Activated naive CD8-positive, alpha-beta T cell (primary cell): ENCODE measurements around the gene NPTX1.

Experiments used
- H3K27ac Mint-ChIP-seq: one replicate; pipeline ENCODE4 v1.8.0; 2021; ENCODE audit warnings: mixed read lengths
- H3K27me3 Mint-ChIP-seq: one replicate; pipeline ENCODE4 v1.8.0; 2021; ENCODE audit warnings: mixed read lengths
- H3K36me3 Mint-ChIP-seq: one replicate; pipeline ENCODE4 v1.8.0; 2021; ENCODE audit warnings: mixed read lengths
- H3K4me1 Mint-ChIP-seq: one replicate; pipeline ENCODE4 v1.8.0; 2021; ENCODE audit warnings: low read depth, mixed read lengths
- H3K4me3 Mint-ChIP-seq: one replicate; pipeline ENCODE4 v1.8.0; 2021; ENCODE audit warnings: mild to moderate bottlenecking, mixed read lengths
- H3K9me3 Mint-ChIP-seq: one replicate; pipeline ENCODE4 v1.8.0; 2021; ENCODE audit warnings: low read depth, mixed read lengths

Gene NPTX1

GRCh38 chr17:80475910-80476876, at the start of gene NPTX1:
Gene NPTX1, minus strand, starts transcription at chr17:80476607. Its CDS starts 161 bp downstream, at chr17:80476446.
- Mint-ChIP-seq H3K27ac (no peak within 1 kb of the TSS), H3K36me3 (no peaks in the 10 kb centered on the region), H3K9me3 (no peaks in the 10 kb centered on the region), H3K27me3 (peaks cover 27% of the 10 kb centered on the region), H3K4me1 (peaks cover 23% of the 10 kb centered on the region), H3K4me3 (peak within 1 kb of the TSS; percentile 84)

GRCh38 chr17:80523956-80524712, 47.7 kb upstream of the NPTX1 start:
- Mint-ChIP-seq H3K4me3 (no peak overlapping the region), H3K9me3 (no peaks in the 10 kb centered on the region), H3K27ac (no peak overlapping the region), H3K4me1 (no peaks in the 10 kb centered on the region), H3K36me3 (no peaks in the 10 kb centered on the region), H3K27me3 (peaks cover 1% of the 10 kb centered on the region)

- no peaks in the 10 kb centered on the region for H3K4me1 Mint-ChIP-seq
- H3K4me3 Mint-ChIP-seq = no peak overlapping the region
- no peak overlapping the region for H3K27ac Mint-ChIP-seq
- no peaks in the 10 kb centered on the region for H3K9me3 Mint-ChIP-seq
- H3K27me3 Mint-ChIP-seq = peaks cover 1% of the 10 kb centered on the region
- no peaks in the 10 kb centered on the region for H3K36me3 Mint-ChIP-seq
These were observed 46.8 kb upstream of the NPTX1 start for GRCh38 chr17:80523054-80523744.

DNA sequence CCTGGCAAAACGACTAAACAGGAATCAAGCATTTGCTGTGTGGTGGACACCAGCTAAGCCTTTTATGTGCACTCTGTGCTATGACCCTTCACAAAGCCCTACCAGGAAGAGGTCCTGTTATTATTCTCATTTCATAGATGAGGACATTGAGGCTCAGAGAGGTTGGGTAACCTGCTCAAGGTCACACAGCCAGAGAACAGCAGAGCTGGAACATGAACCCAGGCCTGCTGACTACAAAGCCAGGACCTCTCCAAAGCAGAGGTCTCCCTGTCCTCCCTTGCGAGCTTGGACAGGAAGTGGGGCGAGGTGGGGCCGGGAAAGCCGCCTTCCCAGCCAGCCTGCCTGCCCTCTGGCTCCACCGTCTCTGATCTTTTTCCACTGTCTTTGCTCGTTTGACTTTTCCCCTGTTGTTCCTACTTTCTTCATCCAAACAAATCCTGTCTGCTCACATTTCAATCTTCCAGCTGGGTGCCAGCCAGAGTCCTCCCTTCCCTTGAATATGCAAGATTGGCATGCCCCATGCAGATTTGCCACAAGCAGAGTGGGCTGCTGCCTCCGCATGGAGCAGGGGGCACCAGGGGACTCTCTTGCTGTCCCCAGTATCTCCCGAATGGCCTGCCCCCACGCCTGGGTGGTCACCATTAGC, 44.5 kb upstream of the NPTX1 start:
- no peak overlapping the region for H3K27ac Mint-ChIP-seq
- H3K4me1 Mint-ChIP-seq = no peaks in the 10 kb centered on the region
- H3K36me3 Mint-ChIP-seq = no peaks in the 10 kb centered on the region
- H3K4me3 Mint-ChIP-seq = no peak overlapping the region
- no peaks in the 10 kb centered on the region for H3K9me3 Mint-ChIP-seq
- peaks cover 1% of the 10 kb centered on the region for H3K27me3 Mint-ChIP-seq

DNA sequence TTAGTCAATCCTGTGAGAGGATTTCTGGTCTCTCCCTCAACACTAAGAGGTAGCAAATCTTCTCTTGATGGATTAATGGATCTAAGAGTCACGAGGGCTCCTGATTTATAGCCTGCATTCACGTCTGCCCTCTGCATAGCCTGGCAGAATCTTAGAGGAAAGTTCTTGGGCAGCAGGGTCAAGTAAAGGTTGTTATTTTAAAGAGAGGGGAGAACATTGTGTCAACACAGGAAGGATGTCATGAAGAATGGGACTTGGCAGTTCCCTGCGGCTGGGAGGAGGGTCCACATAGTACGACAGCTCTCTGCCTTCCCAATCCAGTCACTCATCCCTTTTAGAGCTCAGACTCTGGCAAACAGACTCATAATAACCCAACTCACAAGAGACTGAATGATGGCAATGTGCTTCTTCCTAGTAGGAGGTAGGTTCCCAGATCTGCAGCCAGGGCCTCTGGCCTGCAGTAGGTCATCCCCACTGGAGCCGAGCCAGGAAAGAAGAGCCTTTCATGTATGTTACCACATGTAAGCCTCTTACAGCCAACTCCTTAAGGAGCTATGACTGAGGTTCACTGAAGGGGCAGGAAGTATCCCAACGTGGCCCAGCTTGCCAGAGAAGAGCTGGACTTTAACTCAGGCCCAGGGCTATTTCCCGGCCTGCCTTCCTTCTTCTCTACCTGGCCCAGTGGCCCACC, 42.8 kb upstream of the NPTX1 start:
- peaks cover 1% of the 10 kb centered on the region for H3K27me3 Mint-ChIP-seq
- no peak overlapping the region for H3K4me3 Mint-ChIP-seq
- no peaks in the 10 kb centered on the region for H3K4me1 Mint-ChIP-seq
- H3K27ac Mint-ChIP-seq = no peak overlapping the region
- H3K9me3 Mint-ChIP-seq = no peaks in the 10 kb centered on the region
- H3K36me3 Mint-ChIP-seq = no peaks in the 10 kb centered on the region

GRCh38 chr17:80518392-80518791, 42.0 kb upstream of the NPTX1 start:
- Mint-ChIP-seq H3K4me1 (no peaks in the 10 kb centered on the region), H3K27me3 (peaks cover 2% of the 10 kb centered on the region), H3K9me3 (no peaks in the 10 kb centered on the region), H3K27ac (no peak overlapping the region), H3K36me3 (no peaks in the 10 kb centered on the region), H3K4me3 (no peak overlapping the region)

DNA sequence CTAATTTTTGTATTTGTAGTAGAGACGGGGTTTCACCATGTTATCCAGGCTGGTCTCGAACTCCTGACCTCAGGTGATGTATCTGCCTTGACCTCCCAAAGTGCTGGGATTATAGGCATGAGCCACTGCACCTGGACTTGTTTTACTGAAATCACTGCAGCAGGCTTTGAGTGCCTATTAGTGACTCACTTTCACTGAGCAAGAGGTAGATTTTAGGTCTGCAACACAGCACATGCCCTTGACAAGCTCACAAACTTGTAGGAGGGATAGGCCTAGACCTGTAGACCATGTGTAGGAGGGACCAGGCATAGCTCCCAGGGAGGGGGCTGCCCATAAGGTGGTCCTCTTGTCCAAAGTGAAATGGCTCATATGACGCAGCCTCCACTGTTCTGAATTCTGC, 41.2 kb upstream of the NPTX1 start:
- Mint-ChIP-seq H3K4me1 (no peaks in the 10 kb centered on the region), H3K4me3 (no peak overlapping the region), H3K27ac (no peak overlapping the region), H3K9me3 (no peaks in the 10 kb centered on the region), H3K36me3 (no peaks in the 10 kb centered on the region), H3K27me3 (peaks cover 3% of the 10 kb centered on the region)

DNA sequence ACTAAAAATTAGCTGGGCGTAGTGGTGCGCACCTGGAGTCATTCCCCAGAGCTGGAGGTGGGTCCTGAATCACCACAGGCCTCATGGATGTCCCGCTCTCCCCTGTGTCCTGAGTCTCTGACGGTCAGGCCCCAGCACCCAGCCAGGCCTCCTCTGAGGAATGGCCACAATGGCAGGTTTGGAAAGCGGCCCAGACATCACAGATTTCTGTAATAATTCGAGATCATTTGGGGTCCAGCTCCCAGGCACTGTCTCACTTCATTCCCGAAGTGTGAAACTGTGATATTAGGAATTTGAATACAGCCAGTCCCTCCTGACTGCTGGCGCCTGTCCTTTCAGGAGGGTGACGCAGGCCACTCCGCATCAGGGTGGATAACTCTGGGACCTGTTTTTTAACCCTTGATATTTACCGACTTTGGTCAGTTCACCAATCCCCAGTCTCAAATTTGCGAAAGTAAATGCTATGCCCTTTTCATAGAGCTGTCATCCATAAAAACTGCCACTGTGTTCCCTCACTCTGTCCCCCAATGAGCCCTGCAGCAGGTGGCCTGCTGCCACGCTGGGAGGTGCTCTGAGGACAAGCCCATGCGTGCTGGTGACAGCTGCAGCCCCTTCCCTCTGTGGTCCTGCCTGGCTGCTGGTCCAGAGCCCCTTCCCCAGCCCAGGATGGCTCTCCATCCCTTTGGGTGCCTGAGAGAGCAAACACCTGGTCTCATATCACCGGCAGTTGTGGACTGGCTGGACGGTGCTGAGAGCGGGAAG, 39.9 kb upstream of the NPTX1 start:
- Mint-ChIP-seq H3K4me3 (no peak overlapping the region), H3K27ac (no peak overlapping the region), H3K36me3 (no peaks in the 10 kb centered on the region), H3K9me3 (no peaks in the 10 kb centered on the region), H3K4me1 (no peaks in the 10 kb centered on the region), H3K27me3 (peaks cover 3% of the 10 kb centered on the region)

DNA sequence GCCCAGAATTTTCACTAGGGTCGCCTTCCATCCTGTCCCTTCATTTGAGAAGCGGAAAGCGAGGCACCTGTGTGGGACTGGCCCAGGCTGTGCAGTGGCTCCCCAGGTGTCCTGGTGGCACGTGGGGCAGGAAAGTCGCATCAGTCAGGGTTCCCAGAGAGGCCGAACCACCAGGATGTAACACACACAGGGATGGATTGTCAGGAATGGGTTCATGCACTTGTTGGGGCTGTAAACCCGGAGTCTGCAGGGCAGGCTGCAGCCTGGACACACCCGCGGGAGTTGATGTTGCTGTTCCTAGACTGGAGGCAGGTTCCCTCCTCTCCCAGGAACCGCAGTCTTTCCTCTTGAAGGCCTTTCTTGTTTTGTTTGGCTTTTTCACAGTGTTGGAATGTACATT, 37.5 kb upstream of the NPTX1 start:
- Mint-ChIP-seq H3K4me3 (no peak overlapping the region), H3K36me3 (no peaks in the 10 kb centered on the region), H3K4me1 (no peaks in the 10 kb centered on the region), H3K27ac (no peak overlapping the region), H3K9me3 (no peaks in the 10 kb centered on the region), H3K27me3 (peaks cover 2% of the 10 kb centered on the region)

GRCh38 chr17:80513201-80513600, 36.8 kb upstream of the NPTX1 start:
- Mint-ChIP-seq H3K4me3 (no peak overlapping the region), H3K4me1 (no peaks in the 10 kb centered on the region), H3K27me3 (peaks cover 2% of the 10 kb centered on the region), H3K9me3 (no peaks in the 10 kb centered on the region), H3K27ac (no peak overlapping the region), H3K36me3 (no peaks in the 10 kb centered on the region)

DNA sequence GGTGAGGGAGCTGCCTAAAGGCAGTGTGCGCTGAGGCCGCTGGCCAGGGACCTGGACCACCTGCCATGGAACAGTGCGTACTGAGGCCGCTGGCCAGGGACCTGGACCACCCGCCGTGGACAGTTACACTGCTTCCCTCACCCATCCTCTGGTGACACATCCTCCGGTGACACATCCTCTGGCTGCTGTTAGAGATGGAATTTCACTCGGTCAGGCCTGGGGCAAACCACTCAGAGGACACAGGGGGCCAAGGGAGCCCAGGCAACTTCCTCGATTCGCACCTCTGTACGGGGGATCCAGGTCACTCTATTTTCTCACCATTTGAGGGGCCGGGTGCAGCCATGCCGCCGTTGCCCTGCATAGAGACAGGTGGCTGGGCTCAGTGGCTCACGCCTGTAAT, 35.8 kb upstream of the NPTX1 start:
- H3K4me3 Mint-ChIP-seq = no peak overlapping the region
- H3K4me1 Mint-ChIP-seq = no peaks in the 10 kb centered on the region
- no peaks in the 10 kb centered on the region for H3K36me3 Mint-ChIP-seq

DNA sequence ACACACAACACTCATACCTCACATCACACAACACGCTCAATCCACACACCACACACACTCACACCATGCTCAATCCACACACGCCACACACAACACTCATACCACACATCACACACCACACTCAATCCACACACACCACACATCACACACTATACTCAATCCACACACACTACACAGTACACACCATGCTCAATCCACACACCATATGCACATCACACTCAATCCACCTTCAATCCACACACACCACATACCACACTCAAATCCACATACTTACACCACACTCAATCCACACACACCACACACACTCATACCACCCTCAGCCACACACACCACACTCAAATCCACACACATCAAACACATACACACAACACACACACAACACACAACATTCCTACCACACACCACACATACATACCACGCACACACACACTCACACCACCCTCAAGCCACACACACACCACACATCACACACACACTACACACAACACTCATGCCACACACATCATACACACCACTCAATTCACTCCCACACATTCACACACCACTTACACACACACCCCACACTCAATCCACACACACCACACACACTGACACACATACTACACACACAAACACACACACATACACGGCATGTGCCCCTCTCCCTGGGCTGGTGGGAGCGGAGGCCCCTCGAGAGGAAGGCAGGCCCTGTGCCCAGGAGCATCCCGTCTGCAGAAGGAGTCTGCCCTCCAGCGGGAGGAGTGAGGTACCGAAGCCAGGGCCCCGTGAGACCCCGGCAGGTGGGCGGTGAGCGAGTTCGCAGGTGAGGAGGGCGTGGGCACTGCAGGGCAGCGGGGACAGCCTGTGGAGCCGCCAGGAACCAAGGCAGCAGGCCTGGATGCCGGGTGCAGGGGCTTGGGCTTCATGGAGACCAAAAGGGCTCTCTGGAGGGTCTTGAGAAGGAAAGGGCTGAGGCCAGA, 35.1 kb upstream of the NPTX1 start:
- Mint-ChIP-seq H3K4me1 (no peaks in the 10 kb centered on the region), H3K9me3 (no peaks in the 10 kb centered on the region), H3K27ac (no peak overlapping the region)

More for the DNA sequence above, 35.8 kb upstream of the NPTX1 start:
- H3K9me3 Mint-ChIP-seq = no peaks in the 10 kb centered on the region
- peaks cover 2% of the 10 kb centered on the region for H3K27me3 Mint-ChIP-seq
- H3K27ac Mint-ChIP-seq = no peak overlapping the region

GRCh38 chr17:80510772-80511171, 34.4 kb upstream of the NPTX1 start:
- H3K27me3 Mint-ChIP-seq = peaks cover 2% of the 10 kb centered on the region
- no peak overlapping the region for H3K27ac Mint-ChIP-seq
- H3K9me3 Mint-ChIP-seq = no peaks in the 10 kb centered on the region
- no peak overlapping the region for H3K4me3 Mint-ChIP-seq
- H3K4me1 Mint-ChIP-seq = no peaks in the 10 kb centered on the region
- no peaks in the 10 kb centered on the region for H3K36me3 Mint-ChIP-seq

More for the DNA sequence above, 35.1 kb upstream of the NPTX1 start:
- no peaks in the 10 kb centered on the region for H3K36me3 Mint-ChIP-seq
- H3K4me3 Mint-ChIP-seq = no peak overlapping the region
- H3K27me3 Mint-ChIP-seq = peaks cover 2% of the 10 kb centered on the region
